DOHH2 (cell line): Measurements from ENCODE around the gene SERINC5.

Experiments used
- EZH2phosphoT487 ChIP-seq: fragments of 200-600 bp; sonication (generic); IDR thresholded peaks from 2 replicates; pipeline ENCODE4 v1.6.1; 2017; ENCODE audit warnings: borderline replicate concordance, mild to moderate bottlenecking, antibody characterized with exemption, low read length, moderate library complexity, mixed read lengths
- TF ChIP-seq, protein P1 (sequence below): fragments of 200-600 bp; sonication (generic); IDR thresholded peaks from one replicate; pipeline ENCODE4 v1.5.1; 2014; ENCODE audit warnings: antibody characterized with exemption, mild to moderate bottlenecking, low read depth, low read length; ENCODE audit not compliant: poor library complexity, severe bottlenecking

GRCh38 chr5:80109646-80110478 lies 146.0 kb downstream of the SERINC5 start:
- TF ChIP-seq, protein P1, sequence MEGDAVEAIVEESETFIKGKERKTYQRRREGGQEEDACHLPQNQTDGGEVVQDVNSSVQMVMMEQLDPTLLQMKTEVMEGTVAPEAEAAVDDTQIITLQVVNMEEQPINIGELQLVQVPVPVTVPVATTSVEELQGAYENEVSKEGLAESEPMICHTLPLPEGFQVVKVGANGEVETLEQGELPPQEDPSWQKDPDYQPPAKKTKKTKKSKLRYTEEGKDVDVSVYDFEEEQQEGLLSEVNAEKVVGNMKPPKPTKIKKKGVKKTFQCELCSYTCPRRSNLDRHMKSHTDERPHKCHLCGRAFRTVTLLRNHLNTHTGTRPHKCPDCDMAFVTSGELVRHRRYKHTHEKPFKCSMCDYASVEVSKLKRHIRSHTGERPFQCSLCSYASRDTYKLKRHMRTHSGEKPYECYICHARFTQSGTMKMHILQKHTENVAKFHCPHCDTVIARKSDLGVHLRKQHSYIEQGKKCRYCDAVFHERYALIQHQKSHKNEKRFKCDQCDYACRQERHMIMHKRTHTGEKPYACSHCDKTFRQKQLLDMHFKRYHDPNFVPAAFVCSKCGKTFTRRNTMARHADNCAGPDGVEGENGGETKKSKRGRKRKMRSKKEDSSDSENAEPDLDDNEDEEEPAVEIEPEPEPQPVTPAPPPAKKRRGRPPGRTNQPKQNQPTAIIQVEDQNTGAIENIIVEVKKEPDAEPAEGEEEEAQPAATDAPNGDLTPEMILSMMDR, result no peak
- TF ChIP-seq EZH2phosphoT487, result no peak
